C4-2B (cell line): Measurements from ENCODE around the gene GRAP2.

ENCODE experiments used
- CTCF ChIP-seq: fragments of 450-650 bp; conservative IDR thresholded peaks from 2 replicates; pipeline ENCODE4 v1.5.1; 2017; ENCODE audit warnings: mild to moderate bottlenecking
- ZFX ChIP-seq: fragments of 450-650 bp; IDR thresholded peaks from 2 replicates; pipeline ENCODE4 v1.6.1; 2017

DNA sequence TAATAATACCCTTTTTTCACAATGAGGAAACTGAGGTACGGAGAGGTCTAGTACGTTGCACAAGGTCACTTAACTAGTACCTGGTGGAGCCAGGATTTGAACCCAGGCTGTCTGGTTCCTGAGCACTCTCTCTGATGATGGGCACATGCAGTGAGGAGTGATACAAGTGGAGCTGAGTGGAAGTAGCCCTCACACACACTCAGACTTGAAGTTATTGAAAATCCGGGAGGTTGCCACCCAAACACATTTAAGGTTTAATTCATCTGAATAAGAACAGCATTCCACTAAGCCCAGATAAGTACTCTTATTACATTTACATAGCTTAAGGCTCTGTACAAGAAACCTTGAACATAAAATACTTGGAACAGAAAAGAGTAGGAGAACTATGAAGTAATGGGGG lies 4.8 kb downstream of the GRAP2 start:
- TF ChIP-seq CTCF, result no peak
- TF ChIP-seq ZFX, result no peak
